Rectal smooth muscle tissue (tissue), 1 donor: Measurements from ENCODE around the gene TUBGCP2.

Source experiments
- H3K27ac ChIP-seq: one replicate; pipeline ENCODE4 v1.7.0; 2013; ENCODE audit warnings: low read depth, low read length, inconsistent platforms
- H3K27me3 ChIP-seq: one replicate; pipeline ENCODE4 v1.7.0; 2013; ENCODE audit warnings: low read length; ENCODE audit not compliant: control insufficient read depth, insufficient read depth
- H3K36me3 ChIP-seq: one replicate; pipeline ENCODE4 v1.7.0; 2013; ENCODE audit warnings: low read length; ENCODE audit not compliant: control insufficient read depth, insufficient read depth
- H3K4me1 ChIP-seq: one replicate; pipeline ENCODE4 v1.7.0; 2013; ENCODE audit warnings: low read length; ENCODE audit not compliant: control insufficient read depth, insufficient read depth
- H3K4me3 ChIP-seq: one replicate; pipeline ENCODE4 v1.7.0; 2013; ENCODE audit warnings: low read length
- H3K9ac ChIP-seq: one replicate; pipeline ENCODE4 v1.7.0; 2013; ENCODE audit warnings: low read length

Gene TUBGCP2

DNA sequence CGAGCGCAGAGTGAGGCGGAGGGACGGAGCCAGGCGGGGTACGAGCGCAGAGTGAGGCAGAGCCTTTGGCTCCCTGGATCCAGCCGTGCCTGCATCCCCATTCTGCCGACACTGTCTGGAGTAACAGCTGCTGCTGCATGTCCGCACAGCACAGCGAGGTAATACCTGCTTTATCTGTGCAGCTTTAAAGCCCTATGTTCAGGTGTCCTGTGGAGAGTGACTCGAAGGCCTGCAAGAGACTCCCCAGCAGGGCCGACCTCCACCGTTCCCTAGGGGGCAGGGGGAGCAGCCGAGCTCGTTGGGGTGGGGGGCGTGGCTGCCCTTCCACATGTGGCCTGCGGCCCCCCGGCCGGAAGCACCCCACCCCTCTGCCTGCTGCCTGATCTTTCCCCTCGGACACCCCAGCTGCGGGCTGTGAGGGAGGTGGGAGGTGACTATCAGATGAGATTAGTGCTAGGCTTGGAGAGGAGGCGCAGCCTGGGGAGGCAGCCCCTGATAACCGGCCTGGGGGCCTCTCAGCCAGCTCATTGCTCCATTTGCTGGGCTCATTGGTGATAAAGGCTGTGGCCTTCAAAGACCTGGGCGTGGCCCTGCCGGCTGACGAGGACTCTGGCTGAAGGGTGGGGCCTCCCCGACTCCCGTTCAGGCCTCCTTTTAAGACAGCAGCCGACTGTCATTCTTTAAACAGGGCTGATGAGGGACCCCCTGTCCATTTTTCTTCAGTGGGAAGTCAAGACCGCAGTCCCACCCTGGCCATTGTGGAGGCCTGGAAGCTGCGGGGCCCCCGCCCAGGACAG, 63.0 kb downstream of the TUBGCP2 start:
- no peaks in the 10 kb centered on the region for H3K36me3 ChIP-seq
- H3K4me3 ChIP-seq = no peak overlapping the region
- H3K27me3 ChIP-seq = peaks cover 18% of the 10 kb centered on the region

GRCh38 chr10:133243593-133243992, 65.1 kb downstream of the TUBGCP2 start:
- Histone ChIP-seq H3K4me1 (no peaks in the 10 kb centered on the region), H3K27ac (no peak overlapping the region), H3K9ac (no peak overlapping the region), H3K36me3 (no peaks in the 10 kb centered on the region), H3K27me3 (peaks cover 25% of the 10 kb centered on the region), H3K4me3 (no peak overlapping the region)

More for the DNA sequence above, 63.0 kb downstream of the TUBGCP2 start:
- Histone ChIP-seq H3K4me1 (no peaks in the 10 kb centered on the region), H3K9ac (no peak overlapping the region), H3K27ac (no peak overlapping the region)

GRCh38 chr10:133242611-133243356, 65.9 kb downstream of the TUBGCP2 start:
- Histone ChIP-seq H3K9ac (no peak overlapping the region), H3K4me1 (no peaks in the 10 kb centered on the region), H3K27me3 (peaks cover 25% of the 10 kb centered on the region), H3K4me3 (no peak overlapping the region), H3K27ac (no peak overlapping the region), H3K36me3 (no peaks in the 10 kb centered on the region)

DNA sequence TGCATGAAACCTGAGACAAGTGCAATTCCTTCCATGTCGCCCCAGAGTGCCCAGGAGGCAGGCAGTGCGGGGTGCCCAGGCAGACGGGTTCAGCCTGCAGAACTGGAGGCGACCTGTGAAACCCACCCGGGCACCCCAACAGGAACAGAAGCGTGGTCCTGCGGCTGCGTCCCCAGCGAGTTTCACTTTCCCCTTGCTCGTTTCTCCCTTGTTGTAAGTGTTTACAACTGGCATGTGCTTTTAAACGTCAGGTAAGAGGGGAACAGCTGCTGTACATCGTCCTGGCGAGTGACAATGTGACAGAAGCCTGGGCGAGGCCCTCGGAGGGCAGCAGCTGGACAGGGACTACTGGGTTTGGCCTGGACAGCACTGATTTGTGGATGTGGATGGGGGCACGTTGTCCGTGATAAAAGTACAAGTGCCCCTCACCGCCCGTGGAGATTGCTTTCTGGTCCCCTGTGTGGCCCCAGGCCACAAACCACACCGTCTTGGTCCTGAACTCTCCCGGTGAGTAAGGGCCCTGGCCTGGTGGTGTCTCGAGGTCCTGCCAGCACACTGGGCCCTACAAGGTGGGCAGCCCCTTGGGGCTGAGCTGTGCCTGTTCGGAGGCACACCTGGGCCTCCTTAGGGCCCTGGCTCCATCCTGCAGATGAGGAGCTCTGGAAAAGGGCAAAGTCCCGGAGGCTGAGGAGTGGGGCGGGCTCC, 67.0 kb downstream of the TUBGCP2 start:
- Histone ChIP-seq H3K4me1 (no peaks in the 10 kb centered on the region), H3K27ac (no peak overlapping the region), H3K4me3 (peak overlapping the region; percentile 17), H3K9ac (no peak overlapping the region), H3K27me3 (peaks cover 25% of the 10 kb centered on the region), H3K36me3 (no peaks in the 10 kb centered on the region)

GRCh38 chr10:133239990-133240389, 68.7 kb downstream of the TUBGCP2 start:
- H3K4me3 ChIP-seq = no peak overlapping the region
- H3K4me1 ChIP-seq = no peaks in the 10 kb centered on the region
- no peak overlapping the region for H3K9ac ChIP-seq
- H3K27me3 ChIP-seq = peaks cover 23% of the 10 kb centered on the region
- H3K36me3 ChIP-seq = no peaks in the 10 kb centered on the region
- no peak overlapping the region for H3K27ac ChIP-seq

DNA sequence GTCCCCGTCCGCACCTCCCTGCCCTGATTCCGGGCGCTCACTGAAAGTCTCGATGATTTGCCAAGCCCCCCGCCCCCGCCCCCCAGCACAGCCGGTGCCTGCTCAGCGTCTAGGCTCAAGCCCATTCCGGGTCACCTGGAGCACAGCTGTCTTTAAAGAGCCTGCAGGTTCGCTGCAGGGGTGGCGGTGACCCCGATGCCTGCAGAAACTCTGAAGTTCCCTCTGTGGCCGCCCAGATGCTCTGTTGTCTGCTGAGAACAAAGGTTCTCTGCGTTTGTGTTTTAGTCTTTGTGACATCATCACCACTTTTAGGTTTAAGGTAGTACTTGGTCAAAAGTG, 70.2 kb downstream of the TUBGCP2 start:
- peaks cover 23% of the 10 kb centered on the region for H3K27me3 ChIP-seq
- H3K27ac ChIP-seq = no peak overlapping the region
- H3K4me3 ChIP-seq = no peak overlapping the region
- no peak overlapping the region for H3K9ac ChIP-seq
- no peaks in the 10 kb centered on the region for H3K4me1 ChIP-seq
- no peaks in the 10 kb centered on the region for H3K36me3 ChIP-seq

- H3K27ac ChIP-seq = no peak within 1 kb of the TSS
- peaks cover 23% of the 10 kb centered on the region for H3K27me3 ChIP-seq
- no peak within 1 kb of the TSS for H3K4me3 ChIP-seq
- H3K9ac ChIP-seq = no peak within 1 kb of the TSS
- no peaks in the 10 kb centered on the region for H3K4me1 ChIP-seq
- H3K36me3 ChIP-seq = no peaks in the 10 kb centered on the region
Observed at GRCh38 chr10:133237588-133238465, 70.8 kb downstream of the TUBGCP2 start, which contains the start of gene VENTX. TSS of gene VENTX (plus strand) at chr10:133237855. CDS start at chr10:133237915, 60 bp downstream.

DNA sequence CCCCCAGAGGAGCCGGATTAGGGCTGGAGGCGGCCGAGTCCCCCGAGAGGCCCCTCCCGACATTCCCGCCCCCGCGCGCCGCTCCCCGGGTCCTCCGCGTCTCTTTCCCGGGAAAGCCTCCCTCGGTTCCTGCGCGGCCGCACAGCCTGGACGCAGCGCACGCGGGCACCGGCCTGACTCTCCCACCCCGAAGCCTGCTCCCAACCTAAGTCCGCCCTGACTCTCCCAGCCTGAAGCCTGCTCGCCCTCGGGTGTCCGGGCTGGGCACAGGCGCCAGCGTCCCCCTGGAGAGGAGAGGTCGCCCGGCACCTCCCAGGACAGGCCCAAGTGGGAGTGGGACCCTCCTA, 71.5 kb downstream of the TUBGCP2 start:
- Histone ChIP-seq H3K4me3 (no peak overlapping the region), H3K9ac (no peak overlapping the region), H3K27me3 (peaks cover 23% of the 10 kb centered on the region)

GRCh38 chr10:133236401-133237240, 72.1 kb downstream of the TUBGCP2 start:
- no peak overlapping the region for H3K4me3 ChIP-seq
- H3K9ac ChIP-seq = no peak overlapping the region
- no peaks in the 10 kb centered on the region for H3K4me1 ChIP-seq
- no peak overlapping the region for H3K27ac ChIP-seq
- no peaks in the 10 kb centered on the region for H3K36me3 ChIP-seq
- H3K27me3 ChIP-seq = peaks cover 25% of the 10 kb centered on the region

More for the DNA sequence above, 71.5 kb downstream of the TUBGCP2 start:
- H3K36me3 ChIP-seq = no peaks in the 10 kb centered on the region
- H3K27ac ChIP-seq = no peak overlapping the region
- H3K4me1 ChIP-seq = no peaks in the 10 kb centered on the region

- no peak overlapping the region for H3K9ac ChIP-seq
- H3K27ac ChIP-seq = no peak overlapping the region
- peaks cover 23% of the 10 kb centered on the region for H3K27me3 ChIP-seq
- H3K4me3 ChIP-seq = peak overlapping the region; percentile 27
- H3K36me3 ChIP-seq = no peaks in the 10 kb centered on the region
- no peaks in the 10 kb centered on the region for H3K4me1 ChIP-seq
Observed at GRCh38 chr10:133235932-133236331, 72.7 kb downstream of the TUBGCP2 start.

GRCh38 chr10:133235265-133235855, 73.3 kb downstream of the TUBGCP2 start:
- Histone ChIP-seq H3K4me3 (no peak overlapping the region), H3K4me1 (no peaks in the 10 kb centered on the region), H3K27ac (no peak overlapping the region), H3K36me3 (no peaks in the 10 kb centered on the region), H3K9ac (no peak overlapping the region), H3K27me3 (peaks cover 22% of the 10 kb centered on the region)
